Left lung (tissue), 10 donors: ENCODE results near the gene SIK3. TPM values are rescaled to one million over a fixed set of nuclear protein-coding genes. Genes with fewer than 3 reads are reported as not detected.
A peak's percentile ranks its signal among the peaks of the same experiment; 100 is the strongest.
"Not testable (repeated sequence)": the region's sequence is repeated elsewhere in the genome, so short reads cannot be mapped to it uniquely, and the experiment has no call there.

Source experiments
- ATAC-seq: fragments of 200-7000 bp; cut with Tn5 transposase; one replicate; pipeline ENCODE4 v1.9.1; 2020; ENCODE audit warnings: moderate library complexity
- DNase-seq, 4 donors: peaks; one replicate each; pipeline ENCODE4 v3.0.0-alpha.2; 2013 to 2020
- H3K27ac ChIP-seq, 2 donors: fragments of 200-600 bp; sonication (generic) in 1 of 2; one replicate each; pipeline versions ENCODE4 v1.5.0 to v1.8.0; 2020 to 2021
- H3K27me3 ChIP-seq, 2 donors: fragments of 200-600 bp; sonication (generic) in 1 of 2; one replicate each; pipeline versions ENCODE4 v1.5.0 to v1.8.0; 2020 to 2021
- H3K36me3 ChIP-seq, 2 donors: fragments of 200-600 bp; sonication (generic) in 1 of 2; one replicate each; pipeline versions ENCODE4 v1.5.0 to v1.8.0; 2020 to 2021
- H3K4me1 ChIP-seq, 2 donors: fragments of 200-600 bp; one replicate each; pipeline ENCODE4 v1.8.0; 2021
- H3K4me3 ChIP-seq, 2 donors: fragments of 200-600 bp; sonication (generic) in 1 of 2; one replicate each; pipeline versions ENCODE4 v1.5.0 to v1.8.0; 2020 to 2021; ENCODE audit warnings: mild to moderate bottlenecking in 1 of 2
- H3K9me3 ChIP-seq, 2 donors: fragments of 200-600 bp; sonication (generic) in 1 of 2; one replicate each; pipeline versions ENCODE4 v1.5.0 to v1.8.0; 2020 to 2021
- intact Hi-C, 2 donors: fragments of 100-400 bp; cut with DNase I; formaldehyde crosslinking; loops; one replicate each; pipeline versions ENCODE4 v1.11.2 to v1.14.2; 2022
- polyA plus RNA-seq, 6 donors: library from polyadenylated mRNA; unstranded; fragments of 120-200 nt; gene quantifications; one replicate each; pipeline ENCODE4 v1.2.1, GENCODE V29; 2013; ENCODE audit not compliant: insufficient read length in 6 of 6
- total RNA-seq, 2 donors: library from RNA; stranded (reverse); fragmentation: NEBNext Ultra II Directional; extraction: Animal tissue kit (Norgen Biotek cat#: 25700); gene quantifications; one replicate each; pipeline ENCODE4 v1.2.1, GENCODE V29; 2021
- TF ChIP-seq, protein P1 (sequence below), 2 donors: fragments of 200-600 bp; sonication (generic) in 1 of 2; IDR thresholded peaks; one replicate each; pipeline versions ENCODE4 v1.5.0 to v1.8.0; 2021; ENCODE audit warnings: antibody characterized with exemption in 2 of 2
- donor health status: DM: no; HTN: yes; CAD: no.
- donor health status: DM: no; HTN: no; CAD: no.

SIK3 gene
- total and polyA plus RNA-seq, 8 donors: 28.0 to 49.6 (median 35.9) TPM

DNA sequence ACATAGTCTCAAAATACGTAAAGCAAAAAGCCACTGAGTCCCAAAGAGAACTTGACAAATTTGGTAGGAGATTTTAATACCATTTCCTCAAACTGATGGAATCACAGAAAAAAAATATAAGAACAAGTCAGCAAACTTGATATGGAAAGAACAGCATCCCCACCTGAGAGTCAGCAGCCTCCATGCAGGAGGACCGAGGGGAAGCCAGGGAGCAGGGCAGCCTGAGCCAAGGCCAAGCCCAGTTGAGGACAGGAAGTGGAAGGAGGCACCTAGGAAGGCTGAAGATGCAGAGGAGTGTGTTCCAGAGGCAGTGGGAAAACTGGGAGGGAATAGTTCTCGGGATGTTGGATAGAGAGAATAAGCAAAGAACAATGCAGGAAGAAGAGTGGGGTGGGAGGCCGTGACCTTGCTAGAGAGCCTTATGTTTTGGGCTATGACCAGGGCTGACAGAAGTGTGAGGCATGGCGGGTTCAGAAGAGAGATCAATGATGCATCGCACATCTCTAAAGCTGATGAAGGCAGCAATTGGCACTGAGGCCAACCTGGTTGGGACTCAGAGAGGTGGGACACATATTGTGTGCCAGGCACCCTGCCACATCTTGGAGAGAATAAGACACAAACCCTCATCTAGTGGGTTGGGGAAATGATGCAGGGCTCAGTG, 290.5 kb downstream of the SIK3 start:
- TF ChIP-seq, protein P1, sequence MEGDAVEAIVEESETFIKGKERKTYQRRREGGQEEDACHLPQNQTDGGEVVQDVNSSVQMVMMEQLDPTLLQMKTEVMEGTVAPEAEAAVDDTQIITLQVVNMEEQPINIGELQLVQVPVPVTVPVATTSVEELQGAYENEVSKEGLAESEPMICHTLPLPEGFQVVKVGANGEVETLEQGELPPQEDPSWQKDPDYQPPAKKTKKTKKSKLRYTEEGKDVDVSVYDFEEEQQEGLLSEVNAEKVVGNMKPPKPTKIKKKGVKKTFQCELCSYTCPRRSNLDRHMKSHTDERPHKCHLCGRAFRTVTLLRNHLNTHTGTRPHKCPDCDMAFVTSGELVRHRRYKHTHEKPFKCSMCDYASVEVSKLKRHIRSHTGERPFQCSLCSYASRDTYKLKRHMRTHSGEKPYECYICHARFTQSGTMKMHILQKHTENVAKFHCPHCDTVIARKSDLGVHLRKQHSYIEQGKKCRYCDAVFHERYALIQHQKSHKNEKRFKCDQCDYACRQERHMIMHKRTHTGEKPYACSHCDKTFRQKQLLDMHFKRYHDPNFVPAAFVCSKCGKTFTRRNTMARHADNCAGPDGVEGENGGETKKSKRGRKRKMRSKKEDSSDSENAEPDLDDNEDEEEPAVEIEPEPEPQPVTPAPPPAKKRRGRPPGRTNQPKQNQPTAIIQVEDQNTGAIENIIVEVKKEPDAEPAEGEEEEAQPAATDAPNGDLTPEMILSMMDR (IDR thresholded peaks at IDR 0.05): no peak
- Histone ChIP-seq H3K4me3 (no peak overlapping the region), H3K36me3 (no peaks in the 10 kb centered on the region), H3K27ac (peak overlapping the region in 1 of 2 donors; percentile 66), H3K4me1 (no peaks in the 10 kb centered on the region), H3K27me3 (no peaks in the 10 kb centered on the region), H3K9me3 (no peaks in the 10 kb centered on the region)
- intact Hi-C loops: no loop called here
- DNase-seq (no peak), ATAC-seq (no peak)

DNA sequence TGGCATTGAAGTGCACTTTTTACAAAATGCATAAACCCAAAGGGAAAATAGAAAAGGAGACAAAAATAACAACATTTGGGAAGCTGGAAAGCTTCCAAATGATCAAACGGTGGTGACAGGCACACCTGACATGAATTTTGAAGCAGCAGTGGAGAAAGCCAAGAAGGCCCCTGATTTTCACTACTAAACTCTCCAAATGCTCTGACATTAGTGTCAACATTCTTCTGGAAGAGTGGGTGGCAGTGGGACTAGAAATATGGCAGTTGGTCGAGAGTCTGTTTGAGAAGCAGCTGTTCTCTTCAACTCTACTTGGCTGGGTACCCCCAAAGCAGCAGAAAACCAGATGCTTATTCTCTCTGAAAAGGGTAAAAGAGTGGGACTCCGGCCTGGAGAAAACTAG, 294.2 kb downstream of the SIK3 start:
- H3K36me3 ChIP-seq: no peaks in the 10 kb centered on the region
- H3K9me3 ChIP-seq: no peaks in the 10 kb centered on the region
- H3K4me3 ChIP-seq: no peak overlapping the region
- H3K27ac ChIP-seq: no peak overlapping the region
- TF ChIP-seq, protein P1 (IDR thresholded peaks at IDR 0.05): no peak
- H3K27me3 ChIP-seq: no peaks in the 10 kb centered on the region
- ATAC-seq (no peak), DNase-seq (no peak)
- intact Hi-C loops: no loop called here
- no peaks in the 10 kb centered on the region for H3K4me1 ChIP-seq

DNA sequence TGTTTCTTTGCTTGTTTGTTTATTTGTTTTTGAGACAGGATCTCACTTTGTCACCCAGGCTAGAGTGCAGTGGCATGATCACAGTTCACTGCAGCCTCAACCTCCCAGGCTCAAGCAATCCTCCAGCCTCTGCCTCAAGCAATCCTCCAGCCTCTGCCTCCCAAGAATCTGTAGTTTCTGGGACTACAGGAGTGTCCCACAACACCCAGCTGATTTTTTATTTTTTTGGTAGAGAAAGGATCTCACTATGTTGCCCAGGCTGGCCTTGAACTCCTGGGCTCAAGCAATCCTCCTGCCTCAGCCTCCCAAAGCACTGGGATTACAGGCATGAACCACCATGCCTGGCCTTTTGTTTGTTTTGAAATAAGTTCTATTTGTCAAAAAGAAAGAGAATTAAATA, 296.6 kb downstream of the SIK3 start:
- DNase-seq, H3K4me1 ChIP-seq, H3K4me3 ChIP-seq, H3K9me3 ChIP-seq, H3K27ac ChIP-seq, H3K36me3 ChIP-seq, ATAC-seq, intact Hi-C loops, H3K27me3 ChIP-seq: not testable (repeated sequence)

DNA sequence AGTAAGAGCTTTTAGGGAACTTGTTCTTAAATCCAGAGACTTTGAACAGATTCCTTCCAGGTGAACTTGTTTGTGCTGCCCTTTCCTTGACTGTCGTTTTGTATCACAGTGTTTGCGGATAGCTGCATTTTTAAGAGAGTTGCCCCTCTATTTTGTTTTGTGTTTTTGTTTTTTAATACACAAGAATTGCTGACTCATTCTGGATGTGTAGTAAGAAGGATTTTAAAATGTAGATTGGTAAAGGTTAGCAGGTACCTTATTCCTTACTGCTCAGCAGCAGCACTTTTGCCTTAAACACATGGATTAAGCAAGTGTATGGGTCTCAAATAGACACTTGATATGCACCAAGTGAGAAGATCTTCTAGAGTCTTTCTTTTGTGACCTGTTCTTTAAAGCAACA, 297.6 kb downstream of the SIK3 start:
- no peak for ATAC-seq
- H3K4me3 ChIP-seq: no peak overlapping the region
- DNase-seq: no peak
- H3K27me3 ChIP-seq: no peaks in the 10 kb centered on the region
- H3K9me3 ChIP-seq: no peaks in the 10 kb centered on the region
- TF ChIP-seq, protein P1 (IDR thresholded peaks at IDR 0.05): no peak
- no peaks in the 10 kb centered on the region for H3K4me1 ChIP-seq
- intact Hi-C loops: no loop called here
- H3K27ac ChIP-seq: no peak overlapping the region
- H3K36me3 ChIP-seq: no peaks in the 10 kb centered on the region

DNA sequence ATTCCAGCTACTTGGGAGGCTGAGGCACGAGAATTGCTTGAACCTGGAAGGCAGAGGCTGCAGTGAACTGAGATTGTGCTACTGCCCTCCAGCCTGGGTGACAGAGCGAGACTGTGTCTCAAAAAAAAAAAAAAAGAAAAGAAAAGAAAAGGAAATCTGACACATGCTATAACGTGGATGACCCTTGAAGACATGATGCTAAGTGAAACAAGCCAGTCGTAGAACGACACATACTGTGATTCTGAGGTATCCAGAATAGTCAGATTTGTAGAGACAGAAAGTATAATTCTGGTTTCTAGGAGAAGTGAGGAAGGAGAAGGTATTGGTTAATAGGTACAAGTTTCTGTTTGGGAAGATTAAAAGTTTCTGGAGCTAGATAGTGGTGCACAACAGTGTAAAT, 299.9 kb downstream of the SIK3 start:
- ATAC-seq (no peak), DNase-seq (no peak)
- H3K36me3 ChIP-seq: no peaks in the 10 kb centered on the region
- no peaks in the 10 kb centered on the region for H3K9me3 ChIP-seq
- intact Hi-C loops: no loop called here
- no peak overlapping the region for H3K27ac ChIP-seq
- no peaks in the 10 kb centered on the region for H3K27me3 ChIP-seq
- no peak overlapping the region for H3K4me3 ChIP-seq
- TF ChIP-seq, protein P1 (IDR thresholded peaks at IDR 0.05): no peak
- H3K4me1 ChIP-seq: no peaks in the 10 kb centered on the region

DNA sequence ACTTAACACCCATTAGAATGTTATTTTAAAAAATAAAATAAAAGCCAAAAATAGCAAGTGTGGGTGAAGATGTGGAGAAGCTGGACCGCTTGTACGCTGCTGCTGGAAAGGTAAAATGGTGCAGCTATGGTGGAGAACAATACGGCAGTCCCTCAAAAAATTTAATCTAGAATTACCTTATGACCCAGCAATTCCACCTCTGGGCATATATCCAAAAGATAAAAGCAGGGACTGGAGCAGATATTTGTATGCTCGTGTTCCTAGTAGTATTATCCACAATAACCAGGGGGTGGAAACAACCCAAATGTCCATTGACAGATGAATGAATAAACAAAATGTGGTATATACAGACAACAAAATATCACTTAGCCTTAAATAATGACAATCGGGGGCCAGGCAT, 300.4 kb downstream of the SIK3 start:
- H3K27me3 ChIP-seq: no peaks in the 10 kb centered on the region
- DNase-seq (no peak), ATAC-seq (no peak)
- H3K36me3 ChIP-seq: no peaks in the 10 kb centered on the region
- no peaks in the 10 kb centered on the region for H3K4me1 ChIP-seq
- H3K4me3 ChIP-seq: no peak overlapping the region
- H3K27ac ChIP-seq: no peak overlapping the region
- TF ChIP-seq, protein P1 (IDR thresholded peaks at IDR 0.05): no peak
- intact Hi-C loops: no loop called here
- H3K9me3 ChIP-seq: no peaks in the 10 kb centered on the region
